MM.1S (cell line): ENCODE results near the gene FHDC1.

Experiments
- EZH2 ChIP-seq: fragments of 300-600 bp; sonication (generic); optimal IDR thresholded peaks from 2 replicates; pipeline ENCODE3; 2017; ENCODE audit warnings: low read depth, mild to moderate bottlenecking, antibody characterized with exemption, low read length, mixed read lengths
- TF ChIP-seq, protein P1 (sequence below): fragments of 300-600 bp; sonication (generic); IDR thresholded peaks from 2 replicates; pipeline ENCODE4 v1.5.1; 2016; ENCODE audit warnings: antibody characterized with exemption, low read length, mixed read lengths

DNA sequence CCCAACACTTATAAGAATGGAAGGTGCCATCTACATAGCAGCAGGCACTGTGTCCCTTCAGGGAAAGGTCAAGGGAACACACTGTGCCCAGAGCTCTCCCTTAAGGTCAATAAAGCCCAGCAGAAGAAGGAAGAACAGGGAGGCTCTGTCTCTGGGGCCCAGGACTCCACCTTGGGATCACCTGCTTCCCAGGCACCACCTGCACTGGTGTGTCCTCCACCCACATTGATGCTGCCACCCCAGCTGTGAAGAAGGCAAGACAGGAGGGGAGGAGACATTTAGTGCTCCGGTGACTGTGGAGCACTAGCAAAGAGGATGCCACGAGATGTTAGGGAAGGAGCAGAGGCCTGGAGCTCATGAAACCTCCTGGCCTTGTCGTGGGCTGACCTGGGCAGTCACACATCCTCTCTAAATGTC lies 53.4 kb downstream of the FHDC1 start:
- TF ChIP-seq, protein P1, sequence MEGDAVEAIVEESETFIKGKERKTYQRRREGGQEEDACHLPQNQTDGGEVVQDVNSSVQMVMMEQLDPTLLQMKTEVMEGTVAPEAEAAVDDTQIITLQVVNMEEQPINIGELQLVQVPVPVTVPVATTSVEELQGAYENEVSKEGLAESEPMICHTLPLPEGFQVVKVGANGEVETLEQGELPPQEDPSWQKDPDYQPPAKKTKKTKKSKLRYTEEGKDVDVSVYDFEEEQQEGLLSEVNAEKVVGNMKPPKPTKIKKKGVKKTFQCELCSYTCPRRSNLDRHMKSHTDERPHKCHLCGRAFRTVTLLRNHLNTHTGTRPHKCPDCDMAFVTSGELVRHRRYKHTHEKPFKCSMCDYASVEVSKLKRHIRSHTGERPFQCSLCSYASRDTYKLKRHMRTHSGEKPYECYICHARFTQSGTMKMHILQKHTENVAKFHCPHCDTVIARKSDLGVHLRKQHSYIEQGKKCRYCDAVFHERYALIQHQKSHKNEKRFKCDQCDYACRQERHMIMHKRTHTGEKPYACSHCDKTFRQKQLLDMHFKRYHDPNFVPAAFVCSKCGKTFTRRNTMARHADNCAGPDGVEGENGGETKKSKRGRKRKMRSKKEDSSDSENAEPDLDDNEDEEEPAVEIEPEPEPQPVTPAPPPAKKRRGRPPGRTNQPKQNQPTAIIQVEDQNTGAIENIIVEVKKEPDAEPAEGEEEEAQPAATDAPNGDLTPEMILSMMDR, result no peak
- no peak for TF ChIP-seq EZH2
